ENCODE results near the gene CCDC97. TPM values are rescaled to one million over a fixed set of nuclear protein-coding genes. Genes with fewer than 3 reads are reported as not detected.

CCDC97 gene
- total RNA-seq, 1 experiment from 2014 or later, result 23.0 TPM

DNA sequence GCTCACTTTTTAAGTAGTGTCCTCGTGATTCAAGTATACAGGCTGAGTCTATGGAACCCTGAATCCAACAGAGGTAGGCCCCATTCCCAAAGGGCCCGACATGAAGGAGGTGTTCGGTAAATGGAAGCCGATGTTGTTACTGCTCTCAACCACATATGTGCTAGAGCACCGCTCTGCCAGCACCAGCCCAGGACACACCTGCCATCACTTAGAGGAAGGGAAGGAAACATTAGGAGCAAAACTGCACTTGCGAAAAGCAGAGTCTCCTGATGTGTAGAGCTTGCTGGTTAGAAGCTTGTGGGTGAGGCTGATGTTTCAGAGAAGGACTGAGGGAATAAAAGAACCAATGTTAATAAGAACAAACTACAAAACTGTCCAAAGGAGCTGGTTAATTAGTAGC, 9.4 kb upstream of the CCDC97 start:
- Histone ChIP-seq H3K4me3 (replicated peaks in 1 of 2; ENCODE audit: low read depth in 1 of 2, low read length in 2 of 2) (no peak overlapping the region), H3K4me2 (ENCODE audit: low read length) (no peak overlapping the region), H3K9me3 (ENCODE audit: control insufficient read depth in 1 of 2, insufficient read depth in 1 of 2, low read depth in 1 of 2, low read length in 2 of 2) (no peaks in the 10 kb centered on the region), H3K36me3 (ENCODE audit: control insufficient read depth in 1 of 2, insufficient read depth in 2 of 2, low read length in 2 of 2) (peaks cover 68 to 88% of the 10 kb centered on the region in 2 experiments), H3K27ac (ENCODE audit: low read depth, low read length) (no peak overlapping the region), H2AFZ (ENCODE audit: low read depth, low read length, poor library complexity, severe bottlenecking) (no peak overlapping the region), H3K9me2 (ENCODE audit: insufficient read depth) (no peaks in the 10 kb centered on the region), H4K20me1 (ENCODE audit: insufficient read depth) (no peaks in the 10 kb centered on the region), H3K9ac (ENCODE audit: low read length) (no peak overlapping the region), H3K4me1 (ENCODE audit: control insufficient read depth in 1 of 2, insufficient read depth in 2 of 2, low read length in 2 of 2) (no peaks in the 10 kb centered on the region), H3K79me2 (ENCODE audit: insufficient read depth, low read length) (peaks cover 31% of the 10 kb centered on the region; the same call in 1 of the 2 replicates), H3K27me3 (ENCODE audit: insufficient read depth, low read length) (no peaks in the 10 kb centered on the region)
- no peak for DNase-seq (ENCODE audit: low read depth, low spot score)
- ChIA-PET CTCF (interaction anchor here (1.0 to 1.4 kb wide), 2 partner anchors 8 to 96 kb away, joined by 3 read pairs; no protein-coding TSS in a partner anchor), RAD21 (ENCODE audit: low non-redundant PET in 1 of 2, low total read pairs in 2 of 2, uncharacterized antibody in 2 of 2, unreplicated experiment in 2 of 2) (no interaction called here), POLR2A (no interaction called here)
- intact Hi-C loops (cut with micrococcal nuclease), result no loop called here
- TF ChIP-seq ZBTB33 (IDR thresholded peaks at IDR 0.05; ENCODE audit: extremely low read depth, insufficient replicate concordance, low read length), result no peak
- no peak for TF ChIP-seq POLR2A (IDR thresholded peaks at IDR 0.05; ENCODE audit: borderline replicate concordance, extremely low read depth, insufficient read depth, insufficient read length)
- ATAC-seq, result no peak
- no TSS peak for BruUV-seq (replicated peaks)

GRCh38 chr19:41302624-41303351, 7.2 kb upstream of the CCDC97 start:
- Histone ChIP-seq H3K9me3 (ENCODE audit: control insufficient read depth in 1 of 2, insufficient read depth in 1 of 2, low read depth in 1 of 2, low read length in 2 of 2) (no peaks in the 10 kb centered on the region), H4K20me1 (ENCODE audit: insufficient read depth) (no peaks in the 10 kb centered on the region), H3K36me3 (ENCODE audit: control insufficient read depth in 1 of 2, insufficient read depth in 2 of 2, low read length in 2 of 2) (peaks cover 54 to 87% of the 10 kb centered on the region in 2 experiments), H3K27ac (ENCODE audit: low read depth, low read length) (no peak overlapping the region), H3K79me2 (ENCODE audit: insufficient read depth, low read length) (peaks cover 17% of the 10 kb centered on the region; the same call in 1 of the 2 replicates), H2AFZ (ENCODE audit: low read depth, low read length, poor library complexity, severe bottlenecking) (no peak overlapping the region), H3K4me2 (ENCODE audit: low read length) (no peak overlapping the region), H3K27me3 (ENCODE audit: insufficient read depth, low read length) (no peaks in the 10 kb centered on the region), H3K9ac (ENCODE audit: low read length) (no peak overlapping the region), H3K4me1 (ENCODE audit: control insufficient read depth in 1 of 2, insufficient read depth in 2 of 2, low read length in 2 of 2) (no peaks in the 10 kb centered on the region), H3K9me2 (ENCODE audit: insufficient read depth) (no peaks in the 10 kb centered on the region), H3K4me3 (replicated peaks in 1 of 2; ENCODE audit: low read depth in 1 of 2, low read length in 2 of 2) (no peak overlapping the region)
- ChIA-PET CTCF (interaction anchor here (0.7 kb wide), 1 partner anchor 645 kb away, joined by 4 read pairs; no protein-coding TSS in a partner anchor), POLR2A (no interaction called here), RAD21 (ENCODE audit: low non-redundant PET in 1 of 2, low total read pairs in 2 of 2, uncharacterized antibody in 2 of 2, unreplicated experiment in 2 of 2) (no interaction called here)
- TF ChIP-seq SIN3A (IDR thresholded peaks at IDR 0.05; ENCODE audit: low read depth), result no peak
- ATAC-seq (no peak), DNase-seq (ENCODE audit: low read depth, low spot score) (no peak)
- BruUV-seq (replicated peaks), result no TSS peak
- intact Hi-C loops (cut with micrococcal nuclease), result no loop called here

All from HCT116 (cell line).